HepG2 (cell line): ENCODE measurements around the gene ADORA2B.

Source experiments
- BCLAF1 ChIP-seq: fragments of 450-650 bp; IDR thresholded peaks from 2 replicates; pipeline ENCODE4 v1.6.1; 2017; ENCODE audit warnings: mild to moderate bottlenecking
- CEBPB ChIP-seq: IDR thresholded peaks from 2 replicates; pipeline ENCODE4 v1.6.1; 2011; ENCODE audit warnings: low read depth, low read length, improper control_type of control experiment, borderline replicate concordance
- ETS1 ChIP-seq: sonication (generic); formaldehyde crosslinking; IDR thresholded peaks from 2 replicates; pipeline ENCODE4 v1.4.0; 2020; ENCODE audit warnings: missing genetic modification reagents
- GABPA ChIP-seq, 2 experiments: IDR thresholded peaks; 2 replicates each; pipeline ENCODE4 v1.6.1; 2011 to 2016; ENCODE audit warnings: low read depth in 2 of 2, low read length in 1 of 2, missing biosample characterization in 1 of 2, missing genetic modification characterization in 1 of 2
- HNF4G ChIP-seq, 2 experiments: sonication (generic) in 1 of 2; formaldehyde crosslinking in 1 of 2; IDR thresholded peaks; 2 replicates each; pipeline versions ENCODE4 v1.4.0 to v1.6.1; 2011 to 2020; ENCODE audit warnings: borderline replicate concordance in 2 of 2, low read depth in 2 of 2, mild to moderate bottlenecking in 2 of 2, low read length in 1 of 2, missing genetic modification reagents in 1 of 2, moderate library complexity in 1 of 2
- KLF6 ChIP-seq: IDR thresholded peaks from 2 replicates; pipeline ENCODE4 v1.8.0; 2016; ENCODE audit warnings: missing biosample characterization, missing genetic modification reagents
- MXD1 ChIP-seq: sonication (generic); formaldehyde crosslinking; IDR thresholded peaks from 2 replicates; pipeline ENCODE4 v1.4.0; 2020; ENCODE audit warnings: mild to moderate bottlenecking, missing genetic modification reagents
- PAF1 ChIP-seq: IDR thresholded peaks from 2 replicates; pipeline ENCODE4 v1.6.1; 2016; ENCODE audit warnings: missing genetic modification reagents, missing compliant biosample characterization
- POLR2AphosphoS5 ChIP-seq: IDR thresholded peaks from 2 replicates; pipeline ENCODE4 v1.6.1; 2012; ENCODE audit warnings: low read depth, low read length
- ZNF224 ChIP-seq: sonication (generic); formaldehyde crosslinking; IDR thresholded peaks from 2 replicates; pipeline ENCODE4 v1.5.0; 2020; ENCODE audit warnings: mild to moderate bottlenecking, missing genetic modification reagents

GRCh38 chr17:16013943-16014407 is 69.0 kb downstream of the ADORA2B start:
- TF ChIP-seq KLF6: no peak
- TF ChIP-seq POLR2AphosphoS5: no peak
- no peak for TF ChIP-seq CEBPB
- no peak for TF ChIP-seq GABPA (IDR thresholded peaks at IDR 0.05; ENCODE audit: low read depth, low read length)
- no peak for TF ChIP-seq GABPA (CRISPR knock-in tag; IDR thresholded peaks at IDR 0.05; ENCODE audit: low read depth)
- no peak for TF ChIP-seq PAF1 (CRISPR knock-in tag)
- TF ChIP-seq BCLAF1: no peak
- TF ChIP-seq HNF4G (IDR thresholded peaks at IDR 0.05; ENCODE audit: borderline replicate concordance, low read depth, low read length): no peak
- no peak for TF ChIP-seq HNF4G (CRISPR knock-in tag; IDR thresholded peaks at IDR 0.05; ENCODE audit: borderline replicate concordance, low read depth)
- TF ChIP-seq ETS1 (CRISPR knock-in tag): no peak
- TF ChIP-seq ZNF224 (CRISPR knock-in tag): no peak
- no peak for TF ChIP-seq MXD1 (CRISPR knock-in tag)
